Fibroblast of the aortic adventitia (primary cell): ENCODE results near the gene OPRM1. TPM values are rescaled to one million over a fixed set of nuclear protein-coding genes. Genes with fewer than 3 reads are reported as not detected.

Experiments
- DNase-seq: peaks from one replicate; pipeline ENCODE4 v3.0.0-alpha.2; 2010; ENCODE audit warnings: low read depth
- H3K4me3 ChIP-seq: 2 replicates; pipeline ENCODE4 v1.5.1; 2011; ENCODE audit warnings: low read depth, mild to moderate bottlenecking, control low read depth, low read length, moderate library complexity
- total RNA-seq: library from RNA; depleted of rRNA; stranded (reverse); fragments of >200 nt; gene quantifications from 2 replicates; pipeline ENCODE4 v1.2.3, GENCODE V29; 2012; ENCODE audit warnings: low replicate concordance
- TF ChIP-seq, protein P1 (sequence below): IDR thresholded peaks from 2 replicates; pipeline ENCODE4 v1.5.1; 2011; ENCODE audit warnings: mild to moderate bottlenecking, low read length, control low read depth, inconsistent platforms; ENCODE audit not compliant: insufficient read depth

OPRM1 gene
- total RNA-seq, 1 donor, result not detected

DNA sequence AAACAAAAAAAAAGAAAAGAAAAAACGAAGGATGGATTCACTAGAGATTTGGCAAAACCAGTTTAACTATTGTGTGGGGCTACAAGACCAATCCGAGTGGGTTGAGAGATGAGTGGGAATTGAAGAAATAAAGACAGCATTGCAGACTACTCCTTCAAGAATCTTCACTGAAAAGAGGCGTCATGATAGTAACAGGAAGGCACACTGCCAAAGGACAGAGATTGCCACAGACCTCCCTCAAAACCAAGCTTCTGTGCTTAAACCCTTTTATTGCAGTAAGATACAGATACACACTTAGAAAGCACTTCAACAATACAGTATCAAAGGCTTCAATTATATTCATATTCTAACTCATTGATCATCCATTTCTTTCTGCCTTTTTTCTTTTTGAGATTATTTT, 213.6 kb downstream of the OPRM1 start:
- TF ChIP-seq, protein P1, sequence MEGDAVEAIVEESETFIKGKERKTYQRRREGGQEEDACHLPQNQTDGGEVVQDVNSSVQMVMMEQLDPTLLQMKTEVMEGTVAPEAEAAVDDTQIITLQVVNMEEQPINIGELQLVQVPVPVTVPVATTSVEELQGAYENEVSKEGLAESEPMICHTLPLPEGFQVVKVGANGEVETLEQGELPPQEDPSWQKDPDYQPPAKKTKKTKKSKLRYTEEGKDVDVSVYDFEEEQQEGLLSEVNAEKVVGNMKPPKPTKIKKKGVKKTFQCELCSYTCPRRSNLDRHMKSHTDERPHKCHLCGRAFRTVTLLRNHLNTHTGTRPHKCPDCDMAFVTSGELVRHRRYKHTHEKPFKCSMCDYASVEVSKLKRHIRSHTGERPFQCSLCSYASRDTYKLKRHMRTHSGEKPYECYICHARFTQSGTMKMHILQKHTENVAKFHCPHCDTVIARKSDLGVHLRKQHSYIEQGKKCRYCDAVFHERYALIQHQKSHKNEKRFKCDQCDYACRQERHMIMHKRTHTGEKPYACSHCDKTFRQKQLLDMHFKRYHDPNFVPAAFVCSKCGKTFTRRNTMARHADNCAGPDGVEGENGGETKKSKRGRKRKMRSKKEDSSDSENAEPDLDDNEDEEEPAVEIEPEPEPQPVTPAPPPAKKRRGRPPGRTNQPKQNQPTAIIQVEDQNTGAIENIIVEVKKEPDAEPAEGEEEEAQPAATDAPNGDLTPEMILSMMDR, result no peak
- DNase-seq, result no peak
- no peak overlapping the region for H3K4me3 ChIP-seq

DNA sequence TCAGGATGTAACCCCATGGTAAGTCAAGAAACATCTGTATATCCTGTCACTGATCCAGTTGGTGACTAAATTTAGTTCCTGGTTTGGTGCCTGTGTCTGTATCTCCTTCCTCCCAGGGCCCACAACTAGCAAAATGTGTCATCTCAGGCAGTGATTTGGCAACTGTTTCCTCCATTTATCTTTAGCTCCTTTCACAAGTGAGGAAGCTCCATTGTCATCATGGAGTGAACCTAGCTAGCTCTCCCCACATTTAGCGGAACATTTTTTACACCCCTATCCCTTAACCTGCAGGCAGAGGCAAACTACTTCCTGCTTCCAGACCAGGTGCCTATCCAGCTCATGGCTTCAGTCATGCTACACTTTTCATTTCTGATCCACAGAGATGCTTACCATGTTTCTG, 218.0 kb downstream of the OPRM1 start:
- no peak overlapping the region for H3K4me3 ChIP-seq
- no peak for DNase-seq
- TF ChIP-seq, protein P1, result no peak

DNA sequence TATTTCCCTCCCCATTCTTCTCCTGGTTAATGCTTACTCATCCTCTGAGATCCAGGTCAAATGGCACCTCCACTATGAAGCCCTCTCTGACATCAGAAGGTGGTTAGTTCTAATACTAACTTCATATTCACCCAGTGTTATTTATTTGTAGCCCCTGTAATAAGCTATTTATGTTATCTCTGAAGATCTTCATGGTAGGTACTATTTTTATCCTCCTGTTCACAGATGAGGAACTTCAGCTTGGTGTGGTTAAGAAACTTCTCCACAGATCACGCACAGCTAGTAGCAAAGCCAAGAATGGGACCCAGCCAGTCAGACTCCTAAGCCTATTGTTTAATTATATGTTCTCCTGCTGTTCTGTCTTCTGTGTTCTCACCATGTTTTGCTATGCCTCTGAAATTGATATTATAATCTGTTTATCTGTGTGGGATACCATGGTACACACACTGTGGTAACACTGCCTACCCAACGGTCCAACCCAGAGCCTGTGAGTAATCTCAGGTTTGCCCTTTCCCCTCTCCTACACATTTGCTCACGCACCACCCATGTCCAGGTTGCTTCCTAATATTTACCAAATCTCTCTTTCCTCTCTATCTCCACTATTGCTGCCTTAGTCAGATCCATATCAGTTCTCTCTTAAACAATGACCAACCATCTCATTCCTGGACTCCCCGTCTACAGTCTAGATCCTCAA, 219.2 kb downstream of the OPRM1 start:
- DNase-seq, result no peak
- H3K4me3 ChIP-seq, result no peak overlapping the region
- TF ChIP-seq, protein P1, result no peak

DNA sequence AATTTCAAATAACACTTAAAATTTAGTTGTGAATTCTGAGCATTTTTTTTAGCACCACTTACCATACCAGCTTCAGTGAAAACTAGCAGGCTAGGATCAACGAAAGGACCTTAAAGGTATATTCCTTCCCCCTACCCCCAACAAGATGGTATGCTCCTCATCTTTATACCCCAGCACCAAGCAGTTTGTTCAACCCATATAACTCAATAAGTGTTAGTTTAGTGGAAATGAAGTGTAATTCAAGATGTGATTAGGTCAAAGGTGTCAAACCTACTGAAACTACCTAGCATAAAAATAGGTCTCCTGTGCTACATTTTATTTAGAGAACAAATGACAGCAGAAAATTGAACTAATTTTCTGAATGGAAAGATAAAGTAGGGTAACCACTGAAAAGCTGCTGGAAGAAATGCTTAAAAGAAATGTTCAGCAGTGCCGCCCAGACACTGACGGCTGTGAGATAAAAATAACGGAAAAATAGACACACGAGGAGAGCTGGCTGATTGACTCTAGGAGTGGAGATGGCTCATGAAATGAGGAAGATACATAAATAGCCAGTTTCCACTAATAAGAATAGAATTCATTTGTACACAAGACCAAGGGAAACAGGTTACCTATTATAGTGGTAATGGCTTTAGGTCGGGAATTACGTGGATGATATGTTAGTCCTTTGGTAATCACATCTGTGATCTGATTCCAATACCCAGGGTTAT, 222.8 kb downstream of the OPRM1 start:
- DNase-seq, result no peak
- TF ChIP-seq, protein P1, result no peak
- H3K4me3 ChIP-seq, result no peak overlapping the region

DNA sequence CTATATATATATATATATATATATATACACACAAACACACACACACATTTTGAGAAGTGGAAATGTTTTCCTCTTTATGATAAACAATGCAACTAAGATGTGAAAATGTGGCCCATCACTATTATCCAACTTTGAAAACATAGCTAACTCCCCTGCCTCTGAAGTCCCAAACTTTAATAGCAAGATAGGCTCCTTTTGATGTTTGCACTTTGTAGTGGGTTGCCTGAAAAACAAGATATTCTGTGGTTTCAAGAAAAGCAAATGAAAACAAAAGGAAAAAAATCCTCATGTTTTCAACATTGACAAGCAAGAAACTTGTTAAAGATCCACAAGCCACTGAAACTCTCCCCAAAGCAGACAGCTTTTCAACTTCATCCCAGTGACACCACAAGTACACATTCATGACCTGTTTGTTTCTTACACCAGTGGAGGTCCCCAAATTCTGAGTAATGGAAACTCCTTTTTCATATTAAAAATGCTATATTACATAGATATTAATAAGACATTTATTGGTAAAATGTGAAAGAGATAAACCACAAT, 227.6 kb downstream of the OPRM1 start:
- no peak overlapping the region for H3K4me3 ChIP-seq
- TF ChIP-seq, protein P1, result no peak
- DNase-seq, result no peak

DNA sequence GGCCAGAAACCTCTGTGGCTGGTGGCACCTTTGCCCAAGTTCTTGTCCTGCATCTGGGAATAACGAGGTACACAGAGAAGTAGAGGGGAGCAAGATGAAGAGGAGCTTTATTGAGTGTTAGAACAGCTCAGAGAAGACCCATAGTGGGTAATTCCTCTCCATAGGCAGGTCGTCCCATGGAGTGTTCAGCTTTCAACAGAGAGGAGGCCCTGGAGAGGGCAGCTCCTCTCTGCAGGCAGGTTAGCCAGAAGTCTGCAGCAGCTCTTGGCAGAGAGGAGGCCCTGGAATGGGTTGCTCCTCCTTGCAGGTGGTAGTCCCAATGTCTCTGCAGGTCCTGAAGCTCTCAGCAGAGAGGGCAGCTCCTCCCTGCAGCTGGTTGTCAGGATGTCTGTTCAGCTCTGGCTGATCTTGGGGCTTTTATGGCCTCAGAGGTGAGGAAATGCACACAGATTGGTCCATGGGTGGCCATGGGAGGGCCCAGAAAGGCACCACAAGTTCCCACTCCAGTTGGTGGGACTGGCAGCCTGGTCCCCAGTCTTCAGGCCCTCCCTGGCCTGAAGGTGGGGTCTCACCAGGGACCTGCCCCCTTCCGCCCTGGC, 228.6 kb downstream of the OPRM1 start:
- H3K4me3 ChIP-seq, result no peak overlapping the region
- no peak for DNase-seq
- TF ChIP-seq, protein P1, result no peak
